TTC549 (cell line): ENCODE measurements around the gene TMEM132C.
"Not testable (repeated sequence)": the region's sequence is repeated elsewhere in the genome, so short reads cannot be mapped to it uniquely, and the experiment has no call there.

Source experiments
- FAIRE-seq: peaks from 2 replicates; lab custom pipeline; 2012; peaks lifted over from hg19 to GRCh38; lab: Jason Lieb, UNC

Gene TMEM132C

GRCh38 chr12:128483526-128484255 lies 216.7 kb downstream of the TMEM132C start:
- FAIRE-seq: no peak

GRCh38 chr12:128497376-128497775 lies 230.4 kb downstream of the TMEM132C start:
- FAIRE-seq: not testable (repeated sequence)

GRCh38 chr12:128507470-128507869 lies 240.5 kb downstream of the TMEM132C start:
- no peak for FAIRE-seq

GRCh38 chr12:128509170-128509569 lies 242.2 kb downstream of the TMEM132C start:
- FAIRE-seq: no peak

- no peak for FAIRE-seq
Observed at GRCh38 chr12:128510511-128510910, 243.5 kb downstream of the TMEM132C start.

- FAIRE-seq: no peak
Observed at GRCh38 chr12:128513331-128513730, 246.4 kb downstream of the TMEM132C start.

- FAIRE-seq: no peak
Observed at GRCh38 chr12:128513831-128514230, 246.9 kb downstream of the TMEM132C start.

GRCh38 chr12:128518644-128519043 lies 251.7 kb downstream of the TMEM132C start:
- FAIRE-seq: no peak

- no peak for FAIRE-seq
Observed at GRCh38 chr12:128519426-128519825, 252.5 kb downstream of the TMEM132C start.

- FAIRE-seq: no peak
Observed at GRCh38 chr12:128521981-128522380, 255.0 kb downstream of the TMEM132C start.

- FAIRE-seq: no peak
Observed at GRCh38 chr12:128524439-128524838, 257.5 kb downstream of the TMEM132C start.

GRCh38 chr12:128531170-128531569 lies 264.2 kb downstream of the TMEM132C start:
- no peak for FAIRE-seq

GRCh38 chr12:128534906-128535305 lies 267.9 kb downstream of the TMEM132C start:
- no peak for FAIRE-seq

- no peak for FAIRE-seq
Observed at GRCh38 chr12:128536810-128537209, 269.8 kb downstream of the TMEM132C start.

GRCh38 chr12:128537668-128538067 lies 270.7 kb downstream of the TMEM132C start:
- FAIRE-seq: no peak

GRCh38 chr12:128542844-128543243 lies 275.9 kb downstream of the TMEM132C start:
- FAIRE-seq: no peak

- no peak for FAIRE-seq
Observed at GRCh38 chr12:128543460-128543859, 276.5 kb downstream of the TMEM132C start.

- FAIRE-seq: no peak
Observed at GRCh38 chr12:128543971-128544370, 277.0 kb downstream of the TMEM132C start.

- FAIRE-seq: no peak
Observed at GRCh38 chr12:128548949-128549348, 282.0 kb downstream of the TMEM132C start.

- FAIRE-seq: no peak
Observed at GRCh38 chr12:128549601-128550218, 282.7 kb downstream of the TMEM132C start.

- no peak for FAIRE-seq
Observed at GRCh38 chr12:128551266-128551665, 284.3 kb downstream of the TMEM132C start.

- FAIRE-seq: no peak
Observed at GRCh38 chr12:128554546-128555304, 287.8 kb downstream of the TMEM132C start.

GRCh38 chr12:128557231-128557630 lies 290.3 kb downstream of the TMEM132C start:
- FAIRE-seq: no peak
